Tibial nerve (tissue), 4 donors: ENCODE results near the gene AMBRA1.

Source experiments
- CTCF ChIP-seq, 5 experiments: fragments of 200-600 bp in 3 of 5; fragments of 450-650 bp in 2 of 5; sonication (generic) in 3 of 5; IDR thresholded peaks; one replicate each; pipeline ENCODE4 v1.5.1; 2016 to 2019; ENCODE audit warnings: antibody characterized with exemption in 5 of 5, mild to moderate bottlenecking in 3 of 5, moderate library complexity in 2 of 5
- EP300 ChIP-seq, 2 donors: sonication (generic); formaldehyde crosslinking; IDR thresholded peaks; one replicate each; pipeline ENCODE4 v1.6.1; 2017; ENCODE audit warnings: antibody characterized with exemption in 2 of 2, mild to moderate bottlenecking in 1 of 2

- TF ChIP-seq CTCF (IDR thresholded peaks at IDR 0.05), result no peak
- no peak for TF ChIP-seq EP300 (IDR thresholded peaks at IDR 0.05)
These were observed 148.5 kb downstream of the AMBRA1 start for GRCh38 chr11:46445192-46445919.
